B cell (primary cell): ENCODE measurements around the gene IFT88.

Experiments used
- CTCF ChIP-seq: fragments of 200-600 bp; IDR thresholded peaks from one replicate; pipeline ENCODE4 v1.8.0; 2022; ENCODE audit warnings: antibody characterized with exemption, mild to moderate bottlenecking
- EZH2 ChIP-seq: IDR thresholded peaks from 2 replicates; pipeline ENCODE4 v1.6.1; 2012; ENCODE audit warnings: borderline replicate concordance, low read depth, mild to moderate bottlenecking, moderate library complexity, low read length; ENCODE audit not compliant: insufficient read depth, poor library complexity, severe bottlenecking

GRCh38 chr13:20624213-20624612 is 57.3 kb downstream of the IFT88 start:
- TF ChIP-seq CTCF (no peak), EZH2 (no peak)
